Fibroblast of mammary gland (primary cell): Measurements from ENCODE around the gene CRNKL1.
A peak's percentile ranks its signal among the peaks of the same experiment; 100 is the strongest.

Source experiments
- DNase-seq: peaks from one replicate; pipeline ENCODE4 v3.0.0-alpha.2; 2010; ENCODE audit warnings: low read depth
- H3K4me3 ChIP-seq: 2 replicates; pipeline ENCODE4 v1.5.1; 2011; ENCODE audit warnings: low read depth, mild to moderate bottlenecking, low read length, moderate library complexity; ENCODE audit not compliant: control insufficient read depth
- CTCF ChIP-seq: conservative IDR thresholded peaks from 2 replicates; pipeline ENCODE4 v1.5.1; 2011; ENCODE audit warnings: low read depth, low read length, inconsistent platforms; ENCODE audit not compliant: control insufficient read depth, insufficient read depth

CRNKL1 gene

GRCh38 chr20:20065361-20065760 lies 13.1 kb upstream of the CRNKL1 start:
- H3K4me3 ChIP-seq = no peak overlapping the region
- TF ChIP-seq CTCF = no peak
- no peak for DNase-seq

GRCh38 chr20:20063941-20064702 lies 11.9 kb upstream of the CRNKL1 start:
- no peak for DNase-seq
- no peak for TF ChIP-seq CTCF
- no peak overlapping the region for H3K4me3 ChIP-seq

GRCh38 chr20:20060234-20060998 lies 8.2 kb upstream of the CRNKL1 start:
- no peak for TF ChIP-seq CTCF
- H3K4me3 ChIP-seq = no peak overlapping the region
- no peak for DNase-seq

- DNase-seq = no peak
- H3K4me3 ChIP-seq = peak overlapping the region; percentile 97
- TF ChIP-seq CTCF = no peak
Measured at GRCh38 chr20:20051767-20052073, 546 bp downstream of the CRNKL1 start.

- TF ChIP-seq CTCF = no peak
- H3K4me3 ChIP-seq = no peak overlapping the region
- no peak for DNase-seq
Measured at GRCh38 chr20:20039752-20040387, 12.4 kb downstream of the CRNKL1 start.

- H3K4me3 ChIP-seq = no peak overlapping the region
- no peak for TF ChIP-seq CTCF
- no peak for DNase-seq
Measured at GRCh38 chr20:20038586-20038985, 13.7 kb downstream of the CRNKL1 start.
